Progenitor cell of endocrine pancreas (in vitro differentiated cells): ENCODE data around the gene CTNNBL1. TPM values are rescaled to one million over a fixed set of nuclear protein-coding genes. Genes with fewer than 3 reads are reported as not detected.

ENCODE experiments used
- DNase-seq: peaks from one replicate; pipeline ENCODE4 v3.0.0; 2021; ENCODE audit warnings: low spot score; ENCODE audit not compliant: unreplicated experiment
- H3K27ac Mint-ChIP-seq: 2 replicates; pipeline ENCODE4 v1.8.0; 2021; ENCODE audit warnings: mild to moderate bottlenecking, moderate library complexity, mixed read lengths
- H3K27me3 Mint-ChIP-seq: 2 replicates; pipeline ENCODE4 v1.8.0; 2021; ENCODE audit warnings: mixed read lengths
- H3K36me3 Mint-ChIP-seq: 2 replicates; pipeline ENCODE4 v1.8.0; 2022; ENCODE audit warnings: mixed read lengths; ENCODE audit not compliant: insufficient read depth
- H3K4me1 Mint-ChIP-seq: 2 replicates; pipeline ENCODE4 v1.8.0; 2021; ENCODE audit warnings: low read depth, mixed read lengths
- H3K4me3 Mint-ChIP-seq: 2 replicates; pipeline ENCODE4 v1.8.0; 2021; ENCODE audit warnings: low read depth, mild to moderate bottlenecking, moderate library complexity, mixed read lengths
- H3K9me3 Mint-ChIP-seq: 2 replicates; pipeline ENCODE4 v1.8.0; 2021; ENCODE audit warnings: low read depth, mixed read lengths
- CTCF ChIP-seq: fragments of 200-600 bp; sonication (generic); IDR thresholded peaks from one replicate; pipeline ENCODE4 v1.5.0; 2021; ENCODE audit warnings: antibody characterized with exemption, mild to moderate bottlenecking; ENCODE audit not compliant: unreplicated experiment
- total RNA-seq: library from RNA; stranded (reverse); gene quantifications from 2 replicates; pipeline ENCODE4 v1.2.1, GENCODE V29; 2021

CTNNBL1 gene
- total RNA-seq, 1 donor from 2014 or later, result 60.4 TPM

- Mint-ChIP-seq H3K4me1 (peaks cover 6% of the 10 kb centered on the region), H3K36me3 (no peaks in the 10 kb centered on the region), H3K27ac (no peak overlapping the region), H3K27me3 (peaks cover 56% of the 10 kb centered on the region), H3K4me3 (no peak overlapping the region), H3K9me3 (no peaks in the 10 kb centered on the region)
- no peak for DNase-seq
- TF ChIP-seq CTCF, result no peak
Measured at GRCh38 chr20:37912874-37913273, 219.0 kb downstream of the CTNNBL1 start.

GRCh38 chr20:37913567-37914366 is 219.9 kb downstream of the CTNNBL1 start:
- Mint-ChIP-seq H3K9me3 (no peaks in the 10 kb centered on the region), H3K27ac (no peak overlapping the region), H3K27me3 (peaks cover 54% of the 10 kb centered on the region), H3K4me1 (peaks cover 6% of the 10 kb centered on the region), H3K4me3 (peak overlapping the region; percentile 73), H3K36me3 (no peaks in the 10 kb centered on the region)
- no peak for TF ChIP-seq CTCF
- DNase-seq, result no peak

GRCh38 chr20:37914367-37914671 is 220.5 kb downstream of the CTNNBL1 start:
- Mint-ChIP-seq H3K27me3 (peaks cover 53% of the 10 kb centered on the region), H3K27ac (peak overlapping the region; percentile 94), H3K4me1 (peaks cover 6% of the 10 kb centered on the region), H3K36me3 (no peaks in the 10 kb centered on the region), H3K4me3 (peak overlapping the region; percentile 73), H3K9me3 (no peaks in the 10 kb centered on the region)
- DNase-seq, result no peak
- no peak for TF ChIP-seq CTCF

- Mint-ChIP-seq H3K27me3 (peaks cover 53% of the 10 kb centered on the region), H3K4me1 (peaks cover 6% of the 10 kb centered on the region), H3K9me3 (no peaks in the 10 kb centered on the region), H3K27ac (peak overlapping the region; percentile 94), H3K4me3 (peak overlapping the region; percentile 73), H3K36me3 (no peaks in the 10 kb centered on the region)
- peak; percentile 32 for DNase-seq
- TF ChIP-seq CTCF, result no peak
Measured at GRCh38 chr20:37914672-37915433, 221.0 kb downstream of the CTNNBL1 start.

GRCh38 chr20:37915434-37915787 is 221.6 kb downstream of the CTNNBL1 start:
- Mint-ChIP-seq H3K9me3 (no peaks in the 10 kb centered on the region), H3K4me1 (peaks cover 6% of the 10 kb centered on the region), H3K36me3 (no peaks in the 10 kb centered on the region), H3K27me3 (peaks cover 53% of the 10 kb centered on the region), H3K4me3 (no peak overlapping the region), H3K27ac (no peak overlapping the region)
- no peak for DNase-seq
- TF ChIP-seq CTCF, result no peak
